GM19438 (cell line): ENCODE measurements around the gene TXNDC17.
"Not testable (repeated sequence)": the region's sequence is repeated elsewhere in the genome, so short reads cannot be mapped to it uniquely, and the experiment has no call there.

ENCODE experiments used
- ATAC-seq: cut with Tn5 transposase; IDR thresholded peaks from one replicate; pipeline ENCODE4 v1.9.1; 2021; ENCODE audit warnings: low read depth; ENCODE audit not compliant: unreplicated experiment

Gene TXNDC17

DNA sequence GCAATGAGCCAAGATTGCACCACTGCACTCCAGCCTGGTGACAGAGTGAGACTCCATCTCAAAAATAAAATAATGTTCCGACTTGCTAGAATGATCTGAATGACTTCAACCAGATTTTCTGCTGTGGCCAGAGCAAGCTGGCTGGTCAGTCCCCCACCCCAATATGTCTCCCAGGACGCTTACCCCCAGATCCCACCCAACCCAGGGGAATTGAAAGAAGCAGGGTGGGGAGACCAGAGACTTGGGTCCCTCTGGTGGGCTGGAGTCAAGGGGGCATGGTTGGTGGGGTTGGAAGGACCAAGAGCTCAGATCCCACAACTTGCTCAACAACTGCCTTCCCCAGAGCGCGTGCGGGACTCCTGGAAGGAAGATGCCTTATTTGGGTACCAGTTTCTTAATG is 17.6 kb downstream of the TXNDC17 start:
- not testable (repeated sequence) for ATAC-seq

DNA sequence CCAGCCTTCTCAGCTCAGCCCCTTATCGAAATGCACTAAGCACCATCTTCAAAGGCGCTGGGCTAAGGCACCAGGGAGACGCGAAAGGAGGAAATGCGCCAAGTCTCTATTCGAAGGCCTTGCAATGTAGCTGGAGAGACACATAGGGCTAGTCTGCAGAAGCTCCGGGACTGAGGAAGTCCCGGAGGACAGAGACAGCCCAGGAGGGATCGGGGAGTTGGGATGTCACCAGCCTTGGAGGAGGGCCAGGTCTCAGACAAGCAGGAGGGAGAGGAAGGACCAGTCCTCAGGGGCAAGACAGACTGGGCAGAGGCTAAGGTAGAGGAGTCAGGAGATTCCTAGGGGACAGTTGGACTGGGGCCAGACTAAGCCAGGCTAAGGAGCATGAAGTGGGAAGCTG is 19.2 kb downstream of the TXNDC17 start:
- no peak for ATAC-seq

DNA sequence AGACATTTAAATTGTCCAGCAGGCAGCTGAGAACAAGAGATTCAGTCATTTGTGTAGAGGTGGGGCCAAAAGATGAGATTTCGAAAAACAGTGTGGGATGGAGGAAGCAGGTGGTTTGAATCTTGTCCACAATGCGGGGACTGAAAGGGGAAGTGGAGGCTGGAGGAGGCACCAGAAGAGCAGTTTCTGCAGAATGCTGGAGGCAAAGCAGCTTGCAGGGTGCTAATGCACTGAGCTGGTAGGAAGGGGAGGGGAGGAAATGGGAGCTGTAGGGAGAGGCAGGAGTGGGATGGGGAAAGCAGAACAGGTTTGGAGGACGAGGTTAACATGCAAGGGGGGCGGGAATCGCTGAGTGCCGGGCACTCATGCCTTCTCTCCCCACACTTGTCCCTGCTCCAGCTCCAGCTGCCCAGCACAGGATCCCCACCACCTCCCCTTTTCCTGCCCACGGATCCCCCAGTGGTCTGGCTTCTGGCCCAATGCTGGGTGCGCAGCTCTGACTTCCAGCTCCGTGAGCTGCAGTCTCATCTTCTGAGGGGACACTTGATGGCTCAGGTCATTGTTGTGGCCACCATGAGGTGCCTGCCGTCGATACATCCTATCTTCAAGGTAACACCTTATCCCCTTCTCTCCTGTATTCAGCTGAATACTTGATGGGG is 20.1 kb downstream of the TXNDC17 start:
- ATAC-seq, result peak; percentile 71

DNA sequence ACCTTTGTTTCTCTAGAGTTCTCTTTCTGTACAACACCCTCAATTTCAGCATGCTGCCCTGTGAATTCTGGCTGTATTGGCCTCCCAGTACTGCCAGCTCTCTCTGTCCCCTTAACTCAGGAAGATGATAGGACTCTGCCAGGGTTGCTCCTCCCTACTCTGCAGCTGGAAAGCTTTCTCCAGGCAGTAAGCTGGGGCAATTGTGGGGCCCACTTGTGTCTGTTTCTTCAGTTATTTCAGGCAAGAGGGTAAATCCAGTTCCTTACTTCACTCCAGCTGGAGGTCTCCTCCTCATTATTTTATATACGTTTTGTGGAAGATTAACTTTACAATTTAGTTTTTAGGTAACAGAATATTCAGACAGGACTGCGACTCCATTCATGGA is 20.6 kb downstream of the TXNDC17 start:
- ATAC-seq, result no peak

DNA sequence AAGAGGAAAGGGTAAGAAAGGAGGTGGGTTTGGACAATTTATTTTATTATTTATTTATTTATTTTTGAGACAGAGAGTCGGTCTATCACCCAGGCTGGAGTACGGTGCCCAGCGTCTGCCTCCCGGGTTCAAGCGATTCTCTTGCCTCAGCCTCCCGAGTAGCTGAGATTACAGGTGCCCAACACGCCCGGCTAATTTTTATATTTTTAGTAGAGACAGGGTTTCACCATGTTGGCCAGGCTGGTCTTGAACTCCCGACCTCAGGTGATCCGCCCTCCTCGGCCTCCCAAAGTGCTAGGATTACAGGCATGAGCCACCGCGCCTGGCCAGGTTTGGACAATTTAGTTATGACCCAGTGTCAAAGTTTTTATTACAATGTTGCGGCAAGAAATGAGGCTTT is 22.3 kb downstream of the TXNDC17 start:
- not testable (repeated sequence) for ATAC-seq

DNA sequence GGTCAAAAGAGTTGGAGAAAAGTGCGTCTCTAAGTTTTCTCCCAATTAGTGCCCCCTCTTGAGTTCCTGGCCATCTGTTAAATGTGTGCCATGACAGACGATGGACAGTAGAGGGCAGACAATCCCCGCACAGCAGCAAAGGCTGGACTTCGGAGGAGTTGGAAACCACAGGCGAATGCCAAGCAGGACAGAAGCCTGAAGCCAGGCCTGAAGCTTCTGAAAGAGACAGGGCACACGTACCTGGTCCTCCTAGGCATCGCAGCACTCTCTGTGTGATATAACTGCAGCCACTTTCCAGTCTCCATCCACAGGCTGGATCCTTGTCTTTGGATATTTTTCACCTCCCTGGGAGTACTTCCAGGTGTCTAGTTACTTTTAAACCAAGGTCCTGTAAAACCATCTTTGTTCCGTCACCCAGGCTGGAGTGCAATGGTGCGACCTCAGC is 25.2 kb downstream of the TXNDC17 start:
- no peak for ATAC-seq

DNA sequence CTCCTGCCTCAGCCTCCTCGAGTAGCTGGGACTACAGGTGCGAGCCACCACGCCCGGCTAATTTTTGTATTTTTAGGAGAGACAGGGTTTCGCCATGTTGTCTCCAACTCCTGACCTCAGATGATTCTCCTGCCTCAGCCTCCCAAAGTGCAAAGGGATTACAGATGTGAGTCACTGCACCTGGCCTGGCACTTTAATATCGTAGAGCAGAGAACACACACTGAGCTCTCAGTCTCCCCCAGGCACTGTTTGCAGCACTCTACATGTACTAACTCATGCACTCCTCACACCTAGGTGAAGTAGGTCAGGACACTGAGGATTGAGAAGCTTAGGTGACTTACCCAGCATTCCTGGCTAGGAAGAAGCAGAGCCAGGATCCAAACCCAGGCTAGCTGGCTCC is 25.7 kb downstream of the TXNDC17 start:
- ATAC-seq, result no peak

DNA sequence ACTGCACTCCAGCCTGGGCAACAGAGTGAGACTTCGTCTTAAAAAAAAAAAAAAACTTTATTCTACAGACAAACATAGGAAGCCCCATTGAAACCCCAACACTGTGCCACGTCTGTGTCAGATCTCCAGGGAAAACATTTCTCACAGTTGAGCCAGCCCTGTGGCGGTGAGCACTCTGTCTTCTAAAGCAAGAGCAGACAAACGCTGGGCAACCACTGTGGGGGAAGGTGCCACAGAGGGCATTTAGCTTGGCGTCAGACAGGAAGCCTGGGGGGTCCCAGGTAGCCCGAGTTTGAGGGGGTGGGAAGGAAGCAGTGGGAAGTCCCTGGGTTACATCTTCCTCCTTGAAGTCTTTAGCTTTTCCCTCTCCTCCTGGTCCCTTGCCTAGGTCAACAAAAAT is 26.7 kb downstream of the TXNDC17 start:
- ATAC-seq, result no peak

DNA sequence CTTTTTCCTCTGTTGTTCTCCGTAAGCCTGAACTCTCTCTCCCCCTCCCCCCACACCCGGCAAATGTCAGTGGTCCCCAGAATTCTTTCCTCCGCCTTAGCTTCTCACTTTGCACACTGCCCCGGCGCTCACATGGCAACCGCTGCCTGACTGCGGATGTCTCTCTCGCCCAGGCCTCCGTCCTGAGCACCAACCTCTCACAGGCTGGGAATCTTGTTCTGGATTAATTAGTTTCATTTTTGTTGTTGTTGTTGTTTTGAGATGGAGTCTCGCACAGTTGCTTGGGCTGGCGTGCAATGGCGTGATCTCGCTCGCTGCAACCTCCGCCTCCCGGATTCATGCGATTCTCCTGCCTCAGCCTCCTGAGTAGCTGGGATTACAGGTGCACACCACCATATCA is 27.4 kb downstream of the TXNDC17 start:
- no peak for ATAC-seq

DNA sequence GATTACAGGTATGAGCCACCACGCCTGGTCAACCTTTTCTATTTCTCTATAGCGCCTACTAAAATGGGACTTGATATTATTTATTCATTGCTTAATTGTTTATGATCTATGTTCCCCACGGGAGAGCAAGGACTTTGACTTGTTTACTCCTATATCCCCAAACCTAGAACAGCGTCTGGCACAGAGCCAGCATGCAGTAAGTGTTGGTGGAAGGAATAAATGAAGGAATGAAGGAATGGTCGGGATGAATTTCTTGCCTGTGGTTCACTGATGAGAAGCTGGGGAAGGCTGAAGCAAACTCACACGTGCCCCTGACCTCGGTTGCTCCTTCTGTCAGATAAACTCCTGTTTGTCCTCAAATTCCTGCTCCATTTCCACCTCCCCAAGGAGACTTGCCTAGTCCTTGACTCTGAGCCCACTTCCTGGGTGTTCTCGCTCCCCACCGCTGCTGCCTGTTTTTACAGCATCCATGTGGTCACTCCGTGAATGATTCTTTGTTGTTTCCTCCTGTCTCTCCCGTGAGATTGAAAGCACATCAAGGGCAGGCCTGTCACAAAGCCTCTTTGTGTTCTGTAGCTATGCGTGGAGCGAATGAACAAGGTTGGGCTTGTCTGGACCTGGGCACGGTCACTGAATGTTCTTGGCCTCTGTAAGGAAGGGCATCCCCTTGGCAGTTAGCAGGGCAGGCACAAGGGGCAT is 28.0 kb downstream of the TXNDC17 start:
- ATAC-seq, result no peak

DNA sequence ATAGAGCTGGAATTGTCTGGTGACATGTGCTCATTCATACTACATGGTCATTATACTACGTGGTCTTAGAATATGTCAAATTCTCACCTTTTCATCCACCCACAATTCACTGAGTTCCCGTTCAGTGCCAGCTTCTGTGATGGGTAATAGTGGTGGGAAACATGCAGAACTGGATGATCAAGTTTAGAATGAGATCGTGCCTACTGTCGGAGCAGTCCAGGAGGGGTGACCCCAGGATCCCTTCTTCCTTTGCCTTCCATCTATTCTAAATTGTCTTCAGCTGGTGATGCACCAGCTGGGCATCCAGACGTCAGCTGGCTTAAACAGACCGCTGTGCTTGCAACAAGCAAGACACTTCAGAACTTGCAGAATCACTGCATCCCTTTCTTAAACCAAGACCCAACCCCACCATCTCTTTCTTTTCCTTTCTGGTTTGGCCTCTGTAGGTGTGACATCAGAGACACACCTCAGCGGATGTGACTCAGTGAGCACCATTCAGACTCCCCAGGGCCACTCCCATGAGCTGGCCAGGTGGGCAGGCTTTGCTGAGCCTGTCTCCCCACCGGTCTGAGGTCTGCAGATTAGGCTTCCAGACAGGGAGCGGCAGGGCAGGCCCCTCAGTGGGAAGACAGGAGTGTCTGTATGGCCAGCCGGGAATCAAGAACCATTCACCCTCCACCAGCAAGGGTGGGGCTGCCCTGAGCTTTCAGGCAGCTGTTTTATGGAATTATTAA is 28.8 kb downstream of the TXNDC17 start:
- no peak for ATAC-seq

DNA sequence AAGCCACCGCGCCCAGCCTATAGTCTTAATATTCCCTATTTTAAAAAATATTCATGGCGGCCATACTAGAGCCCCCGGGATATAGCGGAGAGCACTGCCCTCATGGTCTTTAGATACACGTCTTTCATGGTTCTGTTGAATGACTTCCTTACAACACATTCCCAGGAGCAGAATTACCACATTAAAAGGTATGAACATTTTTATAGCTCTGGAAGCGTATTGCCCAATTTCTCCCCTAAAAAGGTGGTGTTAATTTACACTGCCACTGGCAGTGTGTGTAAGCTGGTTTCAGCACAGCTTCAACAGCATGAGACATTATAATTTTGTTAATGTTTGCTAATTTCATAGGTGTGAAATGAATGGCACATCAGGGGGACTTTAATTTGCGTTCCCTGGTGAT is 29.7 kb downstream of the TXNDC17 start:
- ATAC-seq, result no peak

DNA sequence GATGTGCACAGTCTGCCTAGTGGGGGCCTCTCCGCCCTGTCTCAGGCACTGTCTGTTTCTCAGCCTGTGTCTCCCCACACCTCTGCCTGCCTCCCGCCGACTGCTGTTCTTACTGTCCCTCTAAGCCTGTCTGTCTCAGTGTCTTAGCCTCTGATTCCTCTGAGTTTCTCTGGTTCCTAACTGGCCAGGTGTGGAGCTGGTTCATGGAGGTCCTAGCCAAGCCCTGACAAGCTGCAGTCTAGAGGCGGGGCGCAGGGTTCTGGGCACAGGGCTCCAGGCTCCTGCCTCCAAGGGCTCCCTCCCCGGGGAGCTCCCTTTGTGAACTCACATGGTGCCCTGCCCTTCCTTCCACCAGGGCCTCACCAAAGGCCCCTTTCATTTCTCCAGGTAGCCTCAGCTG is 30.1 kb downstream of the TXNDC17 start:
- no peak for ATAC-seq

DNA sequence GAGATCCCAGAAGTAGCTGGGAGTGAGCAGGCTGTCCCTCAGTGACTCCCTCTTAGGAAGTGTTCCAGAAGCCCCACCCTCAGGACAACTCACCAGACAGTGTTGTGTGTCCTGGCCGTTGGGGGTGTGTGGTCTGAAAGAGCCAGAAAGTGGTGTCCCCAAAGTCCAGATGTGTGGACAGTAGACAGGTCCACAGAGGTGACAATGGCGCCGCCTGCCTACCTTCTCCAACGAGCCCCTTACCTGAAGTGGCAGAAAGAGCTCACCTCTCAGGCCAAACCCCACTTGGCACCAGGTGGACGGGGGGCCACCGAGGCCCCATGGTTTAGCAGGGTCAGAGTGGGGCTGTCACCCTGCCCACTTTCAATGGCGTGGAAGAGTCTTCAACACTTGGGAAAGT is 30.6 kb downstream of the TXNDC17 start:
- no peak for ATAC-seq

DNA sequence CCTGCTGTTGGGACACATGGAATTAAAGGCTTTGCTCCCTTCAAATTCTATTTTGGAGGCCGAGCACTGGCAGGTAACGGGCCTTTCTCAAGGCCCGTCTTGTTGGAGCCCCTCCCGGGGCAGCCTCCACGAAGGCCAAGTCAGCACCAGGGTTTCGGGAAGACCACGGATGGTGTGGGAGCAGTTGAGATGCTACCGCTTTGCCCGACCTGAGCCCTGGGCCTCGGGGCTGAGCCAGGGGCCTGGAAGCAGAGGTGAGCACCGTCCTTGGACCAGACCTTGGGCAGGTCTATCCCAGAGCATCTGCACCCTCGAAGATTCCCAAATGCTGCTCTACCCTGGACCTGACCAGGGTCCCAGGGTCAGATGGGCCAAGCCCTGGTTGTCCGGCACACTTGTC is 33.7 kb downstream of the TXNDC17 start:
- ATAC-seq, result no peak

DNA sequence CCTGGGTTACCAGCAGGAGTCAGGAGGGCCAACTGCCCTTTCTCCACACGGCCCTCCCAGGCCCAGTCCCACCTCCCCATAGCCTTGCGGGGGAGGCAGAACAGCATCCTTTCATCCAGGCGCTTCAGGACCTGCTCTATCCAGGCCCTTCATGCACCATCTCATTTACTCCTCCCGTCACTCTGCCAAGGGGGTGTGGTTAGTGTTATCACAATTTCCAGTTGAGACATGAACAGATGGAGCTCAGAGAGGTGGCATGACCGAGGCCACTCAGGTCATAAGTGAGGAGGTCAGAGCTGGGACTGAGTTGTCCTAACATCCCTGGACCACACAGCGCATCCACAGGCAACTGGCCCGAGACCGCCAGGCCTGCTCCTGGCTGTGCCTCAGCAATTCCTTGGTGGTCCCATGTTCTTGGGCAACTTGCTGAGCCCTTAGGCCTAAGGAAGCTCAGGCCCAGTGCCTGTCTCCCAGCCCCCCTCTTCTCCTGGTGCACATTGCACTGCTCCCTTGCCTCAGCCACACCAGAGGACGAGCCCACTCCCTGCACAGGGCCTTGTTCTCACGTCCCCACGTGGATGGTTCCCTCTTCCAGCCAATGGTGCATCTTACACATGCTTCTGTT is 34.5 kb downstream of the TXNDC17 start:
- no peak for ATAC-seq

DNA sequence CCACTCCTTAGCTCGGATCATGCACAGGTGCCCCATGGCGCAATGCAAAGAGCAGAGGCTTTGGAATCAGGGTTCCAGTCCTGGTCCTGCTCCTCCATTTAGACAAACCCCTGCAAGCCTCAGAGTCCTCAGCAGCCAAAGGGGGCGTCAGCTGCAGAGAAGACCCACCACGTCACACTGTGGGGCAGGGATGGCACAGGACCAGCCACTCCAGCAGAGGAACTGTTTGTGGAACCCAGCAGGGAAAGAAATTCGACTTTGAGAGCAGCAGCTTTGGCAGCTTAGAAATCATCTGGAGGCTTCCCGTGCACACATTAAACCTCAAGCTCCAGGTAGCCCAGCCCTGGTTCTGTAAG is 35.9 kb downstream of the TXNDC17 start:
- ATAC-seq, result no peak

DNA sequence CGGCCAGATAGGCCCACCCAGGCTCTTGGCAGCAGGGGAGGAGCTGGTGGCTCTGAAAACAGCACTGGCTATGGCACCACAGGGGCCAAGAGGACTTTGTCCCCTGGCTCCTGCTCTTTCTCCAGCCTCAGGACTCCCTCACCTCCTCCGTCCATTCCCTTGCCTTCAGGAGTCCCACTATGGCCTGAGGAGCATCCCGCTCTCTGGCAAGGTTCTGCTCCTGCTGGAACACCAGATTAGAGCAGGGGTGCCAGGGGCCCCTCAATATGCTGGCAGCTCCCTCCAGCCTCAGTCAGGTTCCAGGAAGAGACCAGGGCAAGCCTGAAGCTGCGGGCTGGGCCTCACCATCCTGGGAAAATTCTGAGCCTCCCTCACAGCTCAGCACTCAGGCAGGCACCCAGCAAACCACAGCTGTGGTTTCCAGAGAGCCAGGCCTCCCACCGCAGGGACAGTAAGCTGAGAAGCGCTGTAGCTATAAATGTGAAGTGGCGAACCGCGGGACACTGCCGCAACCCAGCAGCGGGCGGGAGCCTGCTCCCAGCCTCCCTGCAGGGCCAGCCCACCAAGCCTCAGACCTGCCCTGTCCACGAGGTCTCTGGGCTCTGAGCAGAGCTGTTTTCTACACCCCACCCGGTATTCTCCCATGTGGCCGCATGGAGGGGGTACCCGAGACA is 36.4 kb downstream of the TXNDC17 start:
- no peak for ATAC-seq

DNA sequence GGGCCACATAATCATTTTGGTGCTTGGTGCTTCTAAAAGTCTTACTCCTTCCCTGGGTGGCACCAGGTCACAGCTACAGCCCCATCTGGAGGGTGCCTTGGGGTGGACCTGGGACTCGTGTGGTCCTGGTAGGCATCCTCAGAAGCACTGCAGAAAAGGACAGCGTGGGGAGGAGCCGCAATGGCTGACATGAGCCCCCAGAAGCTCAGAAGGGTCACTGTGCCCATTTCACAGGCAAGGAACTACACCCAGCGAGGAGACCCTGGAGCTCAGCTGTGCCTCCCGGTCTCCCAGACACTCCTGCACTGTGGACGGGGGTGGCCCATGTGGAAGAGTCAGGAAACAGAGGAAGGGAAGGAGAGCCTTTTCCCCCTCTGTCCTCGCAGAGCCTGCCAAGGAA is 37.1 kb downstream of the TXNDC17 start:
- ATAC-seq, result no peak

DNA sequence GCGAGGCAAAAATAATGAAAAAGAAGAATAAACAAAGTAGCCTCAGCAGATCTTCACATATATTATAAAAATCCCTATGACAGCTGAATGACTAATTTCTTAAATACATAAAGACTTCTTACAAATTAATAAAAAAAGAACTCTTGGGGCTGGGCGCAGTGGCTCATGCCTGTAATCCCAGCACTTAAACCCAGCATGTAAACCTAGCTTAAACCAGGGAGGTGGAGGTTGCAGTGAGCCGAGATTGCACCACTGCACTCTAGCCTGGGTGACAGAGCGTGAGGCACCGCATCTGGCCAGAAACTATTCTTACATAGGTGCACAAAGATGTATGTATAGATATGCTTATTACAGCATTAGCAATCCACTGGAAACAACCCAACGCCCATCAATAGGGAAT is 38.4 kb downstream of the TXNDC17 start:
- no peak for ATAC-seq

DNA sequence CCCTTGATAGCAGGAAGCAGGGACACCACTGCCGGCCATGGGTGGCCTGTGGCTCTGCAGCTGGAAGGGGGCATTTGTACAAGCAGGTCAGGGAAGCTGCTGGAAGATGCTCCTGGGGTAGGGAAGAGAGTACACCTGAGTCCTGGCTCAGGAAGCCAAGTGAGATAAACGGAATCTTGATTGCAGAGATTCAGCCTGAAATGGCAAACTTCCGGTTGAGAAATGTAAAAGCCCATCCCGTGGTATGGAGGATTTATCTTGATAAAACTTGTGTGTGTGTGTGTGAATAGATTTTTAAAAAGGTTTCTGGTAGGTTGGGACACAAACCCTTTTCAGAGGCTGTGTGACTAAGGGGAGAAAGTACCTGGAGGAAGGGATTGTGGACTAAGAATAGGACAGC is 40.3 kb downstream of the TXNDC17 start:
- no peak for ATAC-seq
